SK-N-SH (cell line): ENCODE measurements around the gene PCLO. TPM values are rescaled to one million over a fixed set of nuclear protein-coding genes. Genes with fewer than 3 reads are reported as not detected.

Experiments
- CTCF ChIA-PET: fragments of 300-600, 350-600 bp; formaldehyde crosslinking; extraction: SDS; loops from one replicate; lab custom pipeline; 2021; lab: Yijun Ruan, JAX
- POLR2A ChIA-PET: fragments of 350-600 bp; sonication (Branson Sonifier 250); formaldehyde crosslinking; extraction: SDS; loops from one replicate; lab custom pipeline; 2020; ENCODE audit warnings: antibody characterized with exemption, inconsistent platforms; lab: Yijun Ruan, JAX
- DNase-seq: peaks from one replicate; pipeline ENCODE4 v3.0.0; 2012
- H2AFZ ChIP-seq: fragments of 200-600 bp; sonication (generic); 2 replicates; pipeline ENCODE4 v1.8.1; 2016; ENCODE audit warnings: antibody characterized with exemption, mild to moderate bottlenecking, low read depth
- H3F3A ChIP-seq: fragments of 200-600 bp; sonication (generic); replicated peaks from 2 replicates; pipeline ENCODE3; 2016; ENCODE audit warnings: antibody characterized with exemption, mild to moderate bottlenecking; ENCODE audit not compliant: insufficient read depth
- H3K27ac ChIP-seq, 2 experiments: fragments of 200-500 bp in 1 of 2; fragments of 200-600 bp in 1 of 2; sonication (Bioruptor generic) in 1 of 2; sonication (generic), shearing (Covaris generic) in 1 of 2; 2 replicates each; pipeline versions ENCODE4 v1.5.1 to v1.6.1; 2014 to 2016; ENCODE audit warnings: low read depth in 2 of 2, inconsistent platforms in 1 of 2, low read length in 1 of 2, mild to moderate bottlenecking in 1 of 2, mixed read lengths in 1 of 2
- H3K27me3 ChIP-seq: fragments of 200-600 bp; sonication (generic), shearing (Covaris generic); 2 replicates; pipeline ENCODE4 v1.6.1; 2016; ENCODE audit warnings: mixed run types; ENCODE audit not compliant: insufficient read depth
- H3K36me3 ChIP-seq, 2 experiments: fragments of 200-500 bp in 1 of 2; fragments of 200-600 bp in 1 of 2; sonication (Bioruptor generic) in 1 of 2; sonication (generic) in 1 of 2; replicated peaks in 1 of 2; 2 replicates each; pipeline versions ENCODE3 to v1.5.1; 2014 to 2016; ENCODE audit warnings: low read length in 1 of 2, mild to moderate bottlenecking in 1 of 2; ENCODE audit not compliant: insufficient read depth in 2 of 2, control insufficient read depth in 1 of 2
- H3K4me1 ChIP-seq, 2 experiments: fragments of 200-500 bp in 1 of 2; fragments of 200-600 bp in 1 of 2; sonication (Bioruptor generic) in 1 of 2; sonication (generic), shearing (Covaris generic) in 1 of 2; 2 replicates each; pipeline versions ENCODE4 v1.5.1 to v1.6.1; 2014 to 2016; ENCODE audit warnings: low read depth in 1 of 2, low read length in 1 of 2, mixed run types in 1 of 2; ENCODE audit not compliant: insufficient read depth in 2 of 2, control insufficient read depth in 1 of 2
- H3K4me2 ChIP-seq: fragments of 200-600 bp; sonication (generic), shearing (Covaris generic); 2 replicates; pipeline ENCODE4 v1.6.1; 2017; ENCODE audit warnings: mixed run types
- H3K4me3 ChIP-seq, 2 experiments: fragments of 200-500 bp in 1 of 2; fragments of 200-600 bp in 1 of 2; sonication (Bioruptor generic) in 1 of 2; sonication (generic), shearing (Covaris generic) in 1 of 2; 2 replicates each; pipeline versions ENCODE4 v1.5.1 to v1.8.1; 2014 to 2016; ENCODE audit warnings: low read depth in 2 of 2, inconsistent platforms in 1 of 2, low read length in 1 of 2, mild to moderate bottlenecking in 1 of 2, mixed read lengths in 1 of 2, moderate library complexity in 1 of 2
- H3K79me2 ChIP-seq: fragments of 200-600 bp; sonication (generic); 2 replicates; pipeline ENCODE4 v1.8.1; 2017; ENCODE audit warnings: mild to moderate bottlenecking; ENCODE audit not compliant: insufficient read depth
- H3K9ac ChIP-seq: fragments of 200-600 bp; sonication (generic); 2 replicates; pipeline ENCODE4 v1.6.1; 2017; ENCODE audit warnings: mixed run types
- H3K9me2 ChIP-seq: fragments of 200-600 bp; sonication (generic); 2 replicates; pipeline ENCODE4 v1.6.1; 2017; ENCODE audit warnings: mixed run types
- H3K9me3 ChIP-seq: fragments of 200-600 bp; sonication (generic); 2 replicates; pipeline ENCODE4 v1.6.1; 2017; ENCODE audit warnings: mixed run types, mild to moderate bottlenecking, moderate library complexity
- H4K20me1 ChIP-seq: fragments of 200-600 bp; sonication (generic); 2 replicates; pipeline ENCODE4 v1.6.1; 2017; ENCODE audit warnings: mild to moderate bottlenecking, mixed run types; ENCODE audit not compliant: insufficient read depth
- ELF1 ChIP-seq: IDR thresholded peaks from 2 replicates; pipeline ENCODE4 v1.4.0; 2012
- EP300 ChIP-seq, 2 experiments: IDR thresholded peaks; 2 replicates each; pipeline versions ENCODE4 v1.4.0 to v1.6.1; 2012; ENCODE audit warnings: borderline replicate concordance in 1 of 2, low read depth in 1 of 2, low read length in 1 of 2
- EZH2phosphoT487 ChIP-seq: fragments of 200-600 bp; sonication (generic); IDR thresholded peaks from 2 replicates; pipeline ENCODE4 v1.6.1; 2017; ENCODE audit warnings: low read depth, mixed run types, mild to moderate bottlenecking, antibody characterized with exemption, moderate library complexity, borderline replicate concordance
- FOXM1 ChIP-seq: IDR thresholded peaks from 2 replicates; pipeline ENCODE4 v1.4.0; 2012; ENCODE audit warnings: low read depth, mild to moderate bottlenecking
- GABPA ChIP-seq: IDR thresholded peaks from 2 replicates; pipeline ENCODE4 v1.4.0; 2012; ENCODE audit warnings: low read depth, mild to moderate bottlenecking
- JUND ChIP-seq: IDR thresholded peaks from 2 replicates; pipeline ENCODE4 v1.4.0; 2012
- MEF2A ChIP-seq: IDR thresholded peaks from 2 replicates; pipeline ENCODE4 v1.4.0; 2012; ENCODE audit warnings: low read depth, borderline replicate concordance
- MXI1 ChIP-seq: IDR thresholded peaks from 2 replicates; pipeline ENCODE4 v1.6.1; 2012; ENCODE audit warnings: mild to moderate bottlenecking, low read depth, low read length, improper control_type of control experiment
- PBX3 ChIP-seq: IDR thresholded peaks from 2 replicates; pipeline ENCODE4; 2012
- RAD21 ChIP-seq: IDR thresholded peaks from 2 replicates; pipeline ENCODE4 v1.6.1; 2012; ENCODE audit warnings: mild to moderate bottlenecking, low read length
- RCOR1 ChIP-seq: fragments of 150-350 bp; IDR thresholded peaks from 2 replicates; pipeline ENCODE4 v1.6.1; 2017; ENCODE audit warnings: antibody characterized with exemption, low read length
- RXRA ChIP-seq: IDR thresholded peaks from 2 replicates; pipeline ENCODE4 v1.4.0; 2012; ENCODE audit warnings: low read depth, mild to moderate bottlenecking, borderline replicate concordance
- TEAD4 ChIP-seq: IDR thresholded peaks from 2 replicates; pipeline ENCODE4 v1.4.0; 2012; ENCODE audit warnings: mild to moderate bottlenecking, borderline replicate concordance; ENCODE audit not compliant: insufficient read depth
- USF1 ChIP-seq: IDR thresholded peaks from 2 replicates; pipeline ENCODE4 v1.4.0; 2012; ENCODE audit warnings: low read depth, borderline replicate concordance
- WGBS: methylation state at CpG from one replicate; pipeline ENCODE4 v1.1.6; 2017; ENCODE audit warnings: low lambda C conversion rate; 5-methylcytosine and 5-hydroxymethylcytosine counted together
- polyA plus RNA-seq, 3 experiments: library from polyadenylated mRNA; depleted of rRNA; stranded (reverse); fragments of >200 nt; gene quantifications; 2 replicates each; pipeline ENCODE4 v1.2.3, GENCODE V29; 2012
- TF ChIP-seq, protein P1 (sequence below): fragments of 150-350 bp; IDR thresholded peaks from 2 replicates; pipeline ENCODE4 v1.6.1; 2017; ENCODE audit warnings: antibody characterized with exemption, low read length, low read depth, borderline replicate concordance
- TF ChIP-seq, protein P2 (sequence below): IDR thresholded peaks from 2 replicates; pipeline ENCODE4 v1.6.1; 2012; ENCODE audit warnings: mild to moderate bottlenecking, low read depth, low read length, moderate library complexity
- TF ChIP-seq, protein P3 (sequence below): fragments of 200-600 bp; sonication (generic); IDR thresholded peaks from 2 replicates; pipeline ENCODE4 v1.6.1; 2017; ENCODE audit warnings: antibody characterized with exemption, mild to moderate bottlenecking, moderate library complexity

The PCLO gene
- polyA plus RNA-seq, 1 of the 3 experiments (the other 2 are of a cell fraction) = 0.51 TPM

DNA sequence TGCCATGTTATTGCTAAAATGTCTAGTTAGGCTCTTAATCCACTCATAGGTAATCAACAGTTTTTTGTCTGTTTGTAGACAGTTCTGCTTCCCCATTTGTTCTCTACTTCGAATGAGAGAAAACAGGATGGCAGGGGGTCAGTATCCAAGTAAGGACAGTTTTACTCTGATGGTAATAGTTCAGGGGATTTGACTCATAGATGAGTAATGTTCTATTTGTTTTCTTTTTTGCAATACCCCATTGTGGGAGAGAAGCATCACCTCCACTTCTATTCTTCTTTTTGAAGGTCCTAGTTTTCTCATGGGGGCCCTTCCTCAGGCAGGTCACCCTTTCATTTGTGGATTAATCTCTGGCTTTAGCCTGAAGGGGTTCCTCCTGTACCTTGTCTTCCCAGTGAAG is 13.9 kb downstream of the PCLO start:
- POLR2A ChIA-PET = no interaction called here
- 0 out of 2 replicates have a peak, but pooled peaks have one; percentile 11 for TF ChIP-seq JUND
- TF ChIP-seq, protein P1, sequence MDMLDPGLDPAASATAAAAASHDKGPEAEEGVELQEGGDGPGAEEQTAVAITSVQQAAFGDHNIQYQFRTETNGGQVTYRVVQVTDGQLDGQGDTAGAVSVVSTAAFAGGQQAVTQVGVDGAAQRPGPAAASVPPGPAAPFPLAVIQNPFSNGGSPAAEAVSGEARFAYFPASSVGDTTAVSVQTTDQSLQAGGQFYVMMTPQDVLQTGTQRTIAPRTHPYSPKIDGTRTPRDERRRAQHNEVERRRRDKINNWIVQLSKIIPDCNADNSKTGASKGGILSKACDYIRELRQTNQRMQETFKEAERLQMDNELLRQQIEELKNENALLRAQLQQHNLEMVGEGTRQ = no peak
- H4K20me1 ChIP-seq = no peaks in the 10 kb centered on the region
- no peaks in the 10 kb centered on the region for H3K27me3 ChIP-seq
- H3K79me2 ChIP-seq = no peaks in the 10 kb centered on the region
- no peak overlapping the region for H3K9ac ChIP-seq
- 0 out of 2 replicates have a peak overlapping the region, but pooled peaks have one; percentile 4 for H3K4me2 ChIP-seq
- WGBS = 49% methylated on average over 1 of the region's 1 CpG
- DNase-seq = no peak
- no peaks in the 10 kb centered on the region for H3K9me3 ChIP-seq
- peaks cover 0 to 3% of the 10 kb centered on the region in 2 experiments; a peak in 1 of 4 replicates for H3K4me1 ChIP-seq
- CTCF ChIA-PET = interaction anchor here (1.2 kb wide), 1 partner anchor 338 kb away, joined by 3 read pairs; no protein-coding TSS in a partner anchor
- H3K27ac ChIP-seq = no peak overlapping the region; a peak in 1 of 4 replicates
- no peaks in the 10 kb centered on the region for H3F3A ChIP-seq
- H3K4me3 ChIP-seq = no peak overlapping the region
- no peaks in the 10 kb centered on the region; the same call in 1 of the 2 replicates for H3K9me2 ChIP-seq
- peaks cover 0 to 11% of the 10 kb centered on the region in 2 experiments for H3K36me3 ChIP-seq
- no peak overlapping the region for H2AFZ ChIP-seq

- CTCF ChIA-PET = interaction anchor here (0.8 kb wide), 1 partner anchor 19 kb away, joined by 3 read pairs; no protein-coding TSS in a partner anchor
- peaks cover 0 to 12% of the 10 kb centered on the region in 2 experiments; a peak in 2 of 4 replicates for H3K4me1 ChIP-seq
- H3K9me3 ChIP-seq = no peaks in the 10 kb centered on the region
- no peak overlapping the region for H3K27ac ChIP-seq
- no peak for DNase-seq
- 84% methylated on average over 1 of the region's 1 CpG for WGBS
- H3F3A ChIP-seq = no peaks in the 10 kb centered on the region
- H3K4me3 ChIP-seq = no peak overlapping the region
- H3K9me2 ChIP-seq = no peaks in the 10 kb centered on the region
- no peak overlapping the region for H3K9ac ChIP-seq
- no peak for TF ChIP-seq MXI1
- no peak for TF ChIP-seq JUND
- no peak for TF ChIP-seq MEF2A
- TF ChIP-seq GABPA = no peak
- no peak for TF ChIP-seq TEAD4
- TF ChIP-seq RAD21 = no peak
- no peak for TF ChIP-seq RXRA
- TF ChIP-seq ELF1 = no peak
- TF ChIP-seq PBX3 = no peak
- no peak for TF ChIP-seq RCOR1
- TF ChIP-seq, protein P1 = no peak
- TF ChIP-seq, protein P2, sequence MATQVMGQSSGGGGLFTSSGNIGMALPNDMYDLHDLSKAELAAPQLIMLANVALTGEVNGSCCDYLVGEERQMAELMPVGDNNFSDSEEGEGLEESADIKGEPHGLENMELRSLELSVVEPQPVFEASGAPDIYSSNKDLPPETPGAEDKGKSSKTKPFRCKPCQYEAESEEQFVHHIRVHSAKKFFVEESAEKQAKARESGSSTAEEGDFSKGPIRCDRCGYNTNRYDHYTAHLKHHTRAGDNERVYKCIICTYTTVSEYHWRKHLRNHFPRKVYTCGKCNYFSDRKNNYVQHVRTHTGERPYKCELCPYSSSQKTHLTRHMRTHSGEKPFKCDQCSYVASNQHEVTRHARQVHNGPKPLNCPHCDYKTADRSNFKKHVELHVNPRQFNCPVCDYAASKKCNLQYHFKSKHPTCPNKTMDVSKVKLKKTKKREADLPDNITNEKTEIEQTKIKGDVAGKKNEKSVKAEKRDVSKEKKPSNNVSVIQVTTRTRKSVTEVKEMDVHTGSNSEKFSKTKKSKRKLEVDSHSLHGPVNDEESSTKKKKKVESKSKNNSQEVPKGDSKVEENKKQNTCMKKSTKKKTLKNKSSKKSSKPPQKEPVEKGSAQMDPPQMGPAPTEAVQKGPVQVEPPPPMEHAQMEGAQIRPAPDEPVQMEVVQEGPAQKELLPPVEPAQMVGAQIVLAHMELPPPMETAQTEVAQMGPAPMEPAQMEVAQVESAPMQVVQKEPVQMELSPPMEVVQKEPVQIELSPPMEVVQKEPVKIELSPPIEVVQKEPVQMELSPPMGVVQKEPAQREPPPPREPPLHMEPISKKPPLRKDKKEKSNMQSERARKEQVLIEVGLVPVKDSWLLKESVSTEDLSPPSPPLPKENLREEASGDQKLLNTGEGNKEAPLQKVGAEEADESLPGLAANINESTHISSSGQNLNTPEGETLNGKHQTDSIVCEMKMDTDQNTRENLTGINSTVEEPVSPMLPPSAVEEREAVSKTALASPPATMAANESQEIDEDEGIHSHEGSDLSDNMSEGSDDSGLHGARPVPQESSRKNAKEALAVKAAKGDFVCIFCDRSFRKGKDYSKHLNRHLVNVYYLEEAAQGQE = no peak
- TF ChIP-seq FOXM1 = no peak
- TF ChIP-seq EZH2phosphoT487 = no peak
- TF ChIP-seq, protein P3, sequence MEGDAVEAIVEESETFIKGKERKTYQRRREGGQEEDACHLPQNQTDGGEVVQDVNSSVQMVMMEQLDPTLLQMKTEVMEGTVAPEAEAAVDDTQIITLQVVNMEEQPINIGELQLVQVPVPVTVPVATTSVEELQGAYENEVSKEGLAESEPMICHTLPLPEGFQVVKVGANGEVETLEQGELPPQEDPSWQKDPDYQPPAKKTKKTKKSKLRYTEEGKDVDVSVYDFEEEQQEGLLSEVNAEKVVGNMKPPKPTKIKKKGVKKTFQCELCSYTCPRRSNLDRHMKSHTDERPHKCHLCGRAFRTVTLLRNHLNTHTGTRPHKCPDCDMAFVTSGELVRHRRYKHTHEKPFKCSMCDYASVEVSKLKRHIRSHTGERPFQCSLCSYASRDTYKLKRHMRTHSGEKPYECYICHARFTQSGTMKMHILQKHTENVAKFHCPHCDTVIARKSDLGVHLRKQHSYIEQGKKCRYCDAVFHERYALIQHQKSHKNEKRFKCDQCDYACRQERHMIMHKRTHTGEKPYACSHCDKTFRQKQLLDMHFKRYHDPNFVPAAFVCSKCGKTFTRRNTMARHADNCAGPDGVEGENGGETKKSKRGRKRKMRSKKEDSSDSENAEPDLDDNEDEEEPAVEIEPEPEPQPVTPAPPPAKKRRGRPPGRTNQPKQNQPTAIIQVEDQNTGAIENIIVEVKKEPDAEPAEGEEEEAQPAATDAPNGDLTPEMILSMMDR = no peak
- no peak for TF ChIP-seq EP300 (IDR thresholded peaks at IDR 0.05; ENCODE audit: borderline replicate concordance in 1 of 2, low read depth in 1 of 2, low read length in 1 of 2)
- TF ChIP-seq USF1 = no peak
- no peak overlapping the region for H2AFZ ChIP-seq
- POLR2A ChIA-PET = no interaction called here
- peaks cover 0 to 11% of the 10 kb centered on the region in 2 experiments for H3K36me3 ChIP-seq
- H3K79me2 ChIP-seq = no peaks in the 10 kb centered on the region
- no peaks in the 10 kb centered on the region; the same call in 1 of the 2 replicates for H3K27me3 ChIP-seq
- no peak overlapping the region for H3K4me2 ChIP-seq
- no peaks in the 10 kb centered on the region for H4K20me1 ChIP-seq
These were observed 19.6 kb downstream of the PCLO start for GRCh38 chr7:83143107-83143506.
